H1 (cell line): ENCODE measurements around the gene PRSS16. TPM values are rescaled to one million over a fixed set of nuclear protein-coding genes. Genes with fewer than 3 reads are reported as not detected.

Source experiments
- ATF2 ChIP-seq: IDR thresholded peaks from 2 replicates; pipeline ENCODE4 v1.6.1; 2012; ENCODE audit warnings: low read length, inconsistent platforms
- BACH1 ChIP-seq: IDR thresholded peaks from 2 replicates; pipeline ENCODE4 v1.6.1; 2012; ENCODE audit warnings: low read length, improper control_type of control experiment
- CHD2 ChIP-seq: IDR thresholded peaks from 2 replicates; pipeline ENCODE4 v1.6.1; 2012; ENCODE audit warnings: low read length, improper control_type of control experiment
- FOSL1 ChIP-seq: IDR thresholded peaks from 2 replicates; pipeline ENCODE4 v1.6.1; 2011; ENCODE audit warnings: mild to moderate bottlenecking, low read depth, low read length, moderate library complexity; ENCODE audit not compliant: insufficient read depth
- POLR2A ChIP-seq, 2 experiments: IDR thresholded peaks; 1 replicate in 1 of 2; 2 replicates in 1 of 2; pipeline ENCODE4 v1.6.1; 2011; ENCODE audit warnings: low read depth in 2 of 2, low read length in 2 of 2, mild to moderate bottlenecking in 2 of 2; ENCODE audit errors: control extremely low read depth in 1 of 2
- POLR2AphosphoS5 ChIP-seq: IDR thresholded peaks from 2 replicates; pipeline ENCODE4 v1.6.1; 2011; ENCODE audit warnings: low read depth, low read length
- SIX5 ChIP-seq: IDR thresholded peaks from 2 replicates; pipeline ENCODE4 v1.6.1; 2011; ENCODE audit warnings: mild to moderate bottlenecking, low read depth, low read length
- SRF ChIP-seq: IDR thresholded peaks from 2 replicates; pipeline ENCODE4 v1.6.1; 2011; ENCODE audit warnings: mild to moderate bottlenecking, low read depth, low read length, moderate library complexity
- TAF1 ChIP-seq: IDR thresholded peaks from 2 replicates; pipeline ENCODE4 v1.6.1; 2011; ENCODE audit warnings: mild to moderate bottlenecking, low read depth, low read length
- YY1 ChIP-seq: IDR thresholded peaks from 2 replicates; pipeline ENCODE4 v1.6.1; 2011; ENCODE audit warnings: low read depth, mild to moderate bottlenecking, low read length
- polyA plus RNA-seq, 7 experiments: library from polyadenylated mRNA; depleted of rRNA in 3 of 7; stranded (reverse) in 5 of 7; unstranded in 2 of 7; fragments of >200 nt in 5 of 7; fragments of 200-250 nt in 2 of 7; gene quantifications; 1 replicate in 5 of 7; 2 replicates in 1 of 7; 4 replicates in 1 of 7; pipeline versions ENCODE4 v1.2.1 to v1.2.3, GENCODE V29; 2011 to 2013; ENCODE audit warnings: missing spikeins in 2 of 7, mixed read lengths in 2 of 7
- total RNA-seq: library from RNA; stranded (reverse); fragmentation: NEBNext Ultra II Directional; extraction: Animal tissue kit (Norgen Biotek cat#: 25700); gene quantifications from 2 replicates; pipeline ENCODE4 v1.2.1, GENCODE V29; 2021
- TF ChIP-seq, protein P1 (sequence below), 3 experiments: IDR thresholded peaks; 1 replicate in 2 of 3; 2 replicates in 1 of 3; pipeline versions ENCODE4 v1.5.1 to v1.6.1; 2011; ENCODE audit warnings: low read length in 3 of 3, mild to moderate bottlenecking in 3 of 3, inconsistent platforms in 2 of 3, low read depth in 1 of 3, moderate library complexity in 1 of 3; ENCODE audit not compliant: insufficient read depth in 1 of 3; ENCODE audit errors: control extremely low read depth in 1 of 3

PRSS16 gene
- total and polyA plus RNA-seq, 2 of the 8 experiments (the other 6 are each of a cell fraction or from before 2014, with no cell fraction given): 20.2 to 38.9 TPM

DNA sequence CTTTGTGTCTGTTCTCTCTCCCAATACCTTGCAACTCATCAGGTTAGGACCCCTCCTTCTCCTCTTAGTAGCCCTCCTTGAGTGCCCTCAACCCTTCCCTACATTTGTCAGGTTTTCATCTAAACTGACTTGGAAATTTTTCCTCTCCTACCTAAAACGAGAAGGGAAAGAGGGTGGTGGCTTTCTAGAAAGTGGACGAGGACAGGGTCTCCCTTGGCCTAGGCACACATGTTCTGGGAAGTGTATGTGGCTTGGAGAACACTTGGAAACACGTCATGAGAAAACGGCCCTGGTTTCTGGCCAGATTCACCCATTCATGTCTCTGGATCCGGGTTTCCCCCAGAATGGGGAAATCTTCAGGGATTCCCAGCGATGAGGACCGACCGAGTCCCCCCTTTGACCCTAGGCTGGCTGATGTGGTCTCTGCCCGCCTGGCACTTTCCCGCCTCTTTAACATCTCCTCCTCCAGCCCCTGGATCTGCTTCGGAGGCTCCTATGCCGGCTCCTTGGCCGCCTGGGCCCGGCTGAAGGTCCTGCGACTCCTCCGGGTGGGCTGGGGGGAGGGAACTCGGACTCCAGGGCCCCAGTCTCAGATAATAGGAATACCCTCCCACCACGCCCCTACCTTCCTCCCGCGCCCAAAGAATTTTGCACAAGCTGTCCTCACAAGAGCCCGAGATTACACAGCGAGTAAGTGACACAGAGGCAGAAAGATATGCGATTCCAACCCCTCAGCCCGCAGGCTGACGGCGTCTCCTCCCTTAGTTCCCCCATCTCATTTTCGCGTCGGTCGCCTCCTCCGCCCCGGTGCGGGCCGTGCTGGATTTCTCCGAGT, 3.0 kb downstream of the PRSS16 start (continued):
- TF ChIP-seq BACH1: no peak
- no peak for TF ChIP-seq YY1
- 0 out of 2 replicates have a peak, but pooled peaks have one; percentile 95 for TF ChIP-seq ATF2
- TF ChIP-seq CHD2: no peak
- peak in 1 of 2 experiments; percentile 25; a peak in 2 of 3 replicates for TF ChIP-seq POLR2A (IDR thresholded peaks at IDR 0.05; ENCODE audit: control extremely low read depth in 1 of 2, low read depth in 2 of 2, low read length in 2 of 2)
- no peak for TF ChIP-seq FOSL1
- TF ChIP-seq SIX5: no peak
- peak; percentile 60; the same call in 1 of the 2 replicates for TF ChIP-seq POLR2AphosphoS5
- TF ChIP-seq TAF1: peak; percentile 75
- no peak for TF ChIP-seq SRF
- TF ChIP-seq, protein P1, sequence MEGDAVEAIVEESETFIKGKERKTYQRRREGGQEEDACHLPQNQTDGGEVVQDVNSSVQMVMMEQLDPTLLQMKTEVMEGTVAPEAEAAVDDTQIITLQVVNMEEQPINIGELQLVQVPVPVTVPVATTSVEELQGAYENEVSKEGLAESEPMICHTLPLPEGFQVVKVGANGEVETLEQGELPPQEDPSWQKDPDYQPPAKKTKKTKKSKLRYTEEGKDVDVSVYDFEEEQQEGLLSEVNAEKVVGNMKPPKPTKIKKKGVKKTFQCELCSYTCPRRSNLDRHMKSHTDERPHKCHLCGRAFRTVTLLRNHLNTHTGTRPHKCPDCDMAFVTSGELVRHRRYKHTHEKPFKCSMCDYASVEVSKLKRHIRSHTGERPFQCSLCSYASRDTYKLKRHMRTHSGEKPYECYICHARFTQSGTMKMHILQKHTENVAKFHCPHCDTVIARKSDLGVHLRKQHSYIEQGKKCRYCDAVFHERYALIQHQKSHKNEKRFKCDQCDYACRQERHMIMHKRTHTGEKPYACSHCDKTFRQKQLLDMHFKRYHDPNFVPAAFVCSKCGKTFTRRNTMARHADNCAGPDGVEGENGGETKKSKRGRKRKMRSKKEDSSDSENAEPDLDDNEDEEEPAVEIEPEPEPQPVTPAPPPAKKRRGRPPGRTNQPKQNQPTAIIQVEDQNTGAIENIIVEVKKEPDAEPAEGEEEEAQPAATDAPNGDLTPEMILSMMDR (IDR thresholded peaks at IDR 0.05; ENCODE audit: control extremely low read depth in 1 of 3, insufficient read depth in 1 of 3, low read depth in 1 of 3, low read length in 3 of 3): no peak
